Lower leg skin (tissue), 4 donors: ENCODE results near the gene SHISA3. TPM values are rescaled to one million over a fixed set of nuclear protein-coding genes. Genes with fewer than 3 reads are reported as not detected.

ENCODE experiments used
- DNase-seq, 2 donors: peaks; one replicate each; pipeline ENCODE4 v3.0.0-alpha.2; 2019; ENCODE audit warnings: low spot score in 2 of 2
- H3K4me3 ChIP-seq: fragments of 200-600 bp; sonication (generic); 2 replicates; pipeline ENCODE4 v1.5.1; 2017; ENCODE audit warnings: mild to moderate bottlenecking, low read depth; ENCODE audit not compliant: poor library complexity, severe bottlenecking
- POLR2A ChIP-seq, 2 donors: fragments of 450-650 bp; IDR thresholded peaks; one replicate each; pipeline ENCODE4 v1.6.1; 2016 to 2017; ENCODE audit warnings: antibody characterized with exemption in 2 of 2, mild to moderate bottlenecking in 1 of 2, moderate library complexity in 1 of 2
- WGBS, 2 donors: methylation state at CpG; one replicate each; pipeline ENCODE4 v1.1.5; 2018; 5-methylcytosine and 5-hydroxymethylcytosine counted together
- intact Hi-C: fragments of 100-400 bp; cut with DNase I; formaldehyde crosslinking; loops from one replicate; pipeline ENCODE4 v1.15.0; 2023; ENCODE audit warnings: low total_unique reads
- total RNA-seq, 4 donors: library from RNA; depleted of rRNA; stranded (reverse); fragments of >200 nt; gene quantifications; one replicate each; pipeline ENCODE4 v1.1.0, GENCODE V29; 2016
- TF ChIP-seq, protein P1 (sequence below), 3 donors: fragments of 450-650 bp; IDR thresholded peaks; one replicate each; pipeline ENCODE4 v1.5.1; 2016; ENCODE audit warnings: antibody characterized with exemption in 3 of 3, mild to moderate bottlenecking in 3 of 3, moderate library complexity in 2 of 3

SHISA3 gene
- total RNA-seq, 4 donors from 2014 or later, result 0.15 to 0.55 (median 0.22) TPM; not detected in 1

DNA sequence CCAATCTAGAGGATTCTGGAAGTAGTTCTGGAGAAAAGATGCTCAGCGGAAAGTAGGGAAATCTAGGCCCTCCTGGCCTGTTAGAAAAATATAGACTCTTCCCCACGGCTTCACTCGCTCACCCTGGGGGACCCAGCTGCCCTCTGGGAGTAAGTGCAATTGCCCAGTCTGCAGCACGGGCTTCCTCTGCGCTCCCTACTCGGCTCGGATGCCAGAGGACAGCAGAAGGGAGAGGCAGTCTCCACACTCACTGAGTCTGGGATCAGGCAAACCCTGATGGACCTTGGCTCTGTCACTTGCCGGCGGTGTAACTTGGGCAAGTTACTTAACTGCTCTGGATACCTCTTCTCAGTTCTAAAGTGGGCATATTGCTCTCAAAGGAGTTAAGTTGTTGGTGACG, 2.1 kb downstream of the SHISA3 start:
- H3K4me3 ChIP-seq, result no peak overlapping the region
- TF ChIP-seq POLR2A (IDR thresholded peaks at IDR 0.05), result no peak
- no peak for DNase-seq
- WGBS, 2 donors, result 38 to 61% methylated on average over 10 of the region's 10 CpGs
- intact Hi-C loops, result no loop called here

DNA sequence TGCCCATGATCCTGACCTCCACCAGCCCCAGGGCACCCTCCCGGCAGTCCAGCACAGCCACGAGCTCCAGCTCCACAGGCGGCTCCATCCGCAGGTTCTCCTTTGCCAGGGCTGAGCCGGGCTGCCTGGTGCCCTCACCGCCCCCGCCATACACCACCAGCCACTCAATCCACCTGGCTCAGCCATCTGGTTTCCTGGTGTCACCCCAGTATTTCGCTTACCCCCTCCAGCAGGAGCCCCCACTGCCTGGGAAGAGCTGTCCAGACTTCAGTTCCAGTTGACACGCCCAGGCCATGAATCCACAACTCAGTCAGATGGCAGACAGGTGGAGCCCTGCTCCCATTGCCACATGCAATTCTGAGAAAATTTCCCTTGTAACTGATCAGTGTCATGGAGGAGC, 3.9 kb downstream of the SHISA3 start:
- TF ChIP-seq, protein P1, sequence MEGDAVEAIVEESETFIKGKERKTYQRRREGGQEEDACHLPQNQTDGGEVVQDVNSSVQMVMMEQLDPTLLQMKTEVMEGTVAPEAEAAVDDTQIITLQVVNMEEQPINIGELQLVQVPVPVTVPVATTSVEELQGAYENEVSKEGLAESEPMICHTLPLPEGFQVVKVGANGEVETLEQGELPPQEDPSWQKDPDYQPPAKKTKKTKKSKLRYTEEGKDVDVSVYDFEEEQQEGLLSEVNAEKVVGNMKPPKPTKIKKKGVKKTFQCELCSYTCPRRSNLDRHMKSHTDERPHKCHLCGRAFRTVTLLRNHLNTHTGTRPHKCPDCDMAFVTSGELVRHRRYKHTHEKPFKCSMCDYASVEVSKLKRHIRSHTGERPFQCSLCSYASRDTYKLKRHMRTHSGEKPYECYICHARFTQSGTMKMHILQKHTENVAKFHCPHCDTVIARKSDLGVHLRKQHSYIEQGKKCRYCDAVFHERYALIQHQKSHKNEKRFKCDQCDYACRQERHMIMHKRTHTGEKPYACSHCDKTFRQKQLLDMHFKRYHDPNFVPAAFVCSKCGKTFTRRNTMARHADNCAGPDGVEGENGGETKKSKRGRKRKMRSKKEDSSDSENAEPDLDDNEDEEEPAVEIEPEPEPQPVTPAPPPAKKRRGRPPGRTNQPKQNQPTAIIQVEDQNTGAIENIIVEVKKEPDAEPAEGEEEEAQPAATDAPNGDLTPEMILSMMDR (IDR thresholded peaks at IDR 0.05), result no peak
- no peak for TF ChIP-seq POLR2A (IDR thresholded peaks at IDR 0.05)
- H3K4me3 ChIP-seq, result no peak overlapping the region
- 62 to 78% methylated on average over 9 of the region's 9 CpGs for WGBS, 2 donors
- no peak for DNase-seq
- intact Hi-C loops, result no loop called here

DNA sequence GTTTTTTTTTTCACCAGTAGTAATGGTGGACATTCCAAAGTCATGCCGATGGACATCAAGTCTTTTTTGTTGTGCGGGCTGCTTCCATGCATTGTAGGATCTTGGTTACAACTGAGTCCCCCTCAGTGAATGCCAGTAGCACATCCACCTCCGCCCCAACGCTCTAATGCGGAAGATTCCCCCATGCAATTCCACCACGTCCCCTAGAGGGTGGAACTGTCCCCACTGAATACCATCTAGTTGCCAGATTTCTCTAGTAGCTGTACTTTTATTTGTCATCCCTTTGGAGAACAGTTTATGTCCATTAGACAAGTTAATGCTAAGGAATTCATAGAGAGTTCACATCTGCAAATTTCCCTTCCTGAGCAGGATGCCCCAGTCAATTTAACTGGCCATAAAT, 6.7 kb downstream of the SHISA3 start:
- DNase-seq, result no peak
- intact Hi-C loops, result no loop called here
- TF ChIP-seq POLR2A (IDR thresholded peaks at IDR 0.05), result no peak
- TF ChIP-seq, protein P1 (IDR thresholded peaks at IDR 0.05), result no peak
- no peak overlapping the region for H3K4me3 ChIP-seq
- WGBS, 2 donors, result 84 to 88% methylated on average over 6 of the region's 6 CpGs

DNA sequence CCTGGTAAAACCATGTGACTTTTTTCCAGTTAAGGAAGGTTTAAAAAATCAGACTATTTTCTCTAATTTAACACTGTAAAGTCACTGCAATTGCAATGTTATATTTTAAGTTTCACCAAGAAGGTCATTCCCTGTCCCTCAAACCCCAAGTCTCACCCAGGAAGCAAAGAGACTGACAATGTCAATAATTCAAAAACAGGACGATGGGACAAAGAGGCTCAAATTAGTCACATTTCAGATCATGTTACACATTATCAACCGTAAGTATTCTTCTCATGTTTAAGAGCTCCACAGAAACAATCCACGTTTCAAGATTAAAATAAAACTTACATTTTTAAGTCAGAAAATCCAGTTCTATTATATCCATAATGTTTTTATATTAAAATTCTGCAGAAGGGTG, 13.2 kb downstream of the SHISA3 start:
- WGBS, 2 donors, result 58 to 61% methylated on average over 3 of the region's 3 CpGs
- intact Hi-C loops, result no loop called here
- H3K4me3 ChIP-seq, result no peak overlapping the region
- no peak for TF ChIP-seq POLR2A (IDR thresholded peaks at IDR 0.05)
- DNase-seq, result no peak

DNA sequence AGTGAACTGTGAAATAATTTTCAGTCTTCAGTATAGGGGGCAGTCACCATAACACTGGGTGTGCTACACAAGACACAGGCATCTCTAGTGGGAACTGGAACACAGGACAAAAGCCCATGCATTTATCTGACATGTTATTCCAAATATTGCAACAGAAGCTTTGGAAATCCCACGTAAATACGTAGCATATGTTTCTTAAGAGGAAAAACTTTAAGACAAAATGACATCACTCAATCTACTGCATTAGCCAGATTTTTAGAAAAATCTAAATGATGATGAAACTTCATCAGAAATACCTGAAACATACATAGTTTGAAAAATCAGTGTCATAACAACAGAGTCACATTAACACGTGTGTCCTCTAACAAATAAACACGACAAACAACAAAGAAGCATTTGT, 14.5 kb downstream of the SHISA3 start:
- intact Hi-C loops, result no loop called here
- TF ChIP-seq, protein P1 (IDR thresholded peaks at IDR 0.05), result no peak
- TF ChIP-seq POLR2A (IDR thresholded peaks at IDR 0.05), result no peak
- DNase-seq, result no peak
- H3K4me3 ChIP-seq, result no peak overlapping the region
- 80 to 94% methylated on average over 4 of the region's 4 CpGs for WGBS, 2 donors

DNA sequence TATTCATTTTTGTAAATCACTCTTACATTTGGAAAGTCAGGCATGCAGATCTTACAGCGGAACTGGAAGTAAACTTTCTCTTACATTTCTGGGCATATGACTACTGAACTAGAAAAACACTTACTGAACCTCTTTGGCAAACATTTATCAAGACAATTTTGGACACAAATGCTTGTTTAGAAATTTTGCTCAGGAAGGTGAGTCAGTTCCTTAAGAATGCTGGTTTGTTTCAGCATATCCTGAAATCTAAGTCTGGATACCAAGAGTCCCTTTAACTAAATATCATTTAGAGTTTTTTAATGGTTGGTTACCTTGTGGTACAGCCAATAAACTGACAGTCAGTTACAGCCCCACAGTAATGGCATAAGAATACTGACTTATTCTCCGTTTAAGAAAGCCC, 15.0 kb downstream of the SHISA3 start:
- TF ChIP-seq, protein P1 (IDR thresholded peaks at IDR 0.05), result no peak
- TF ChIP-seq POLR2A (IDR thresholded peaks at IDR 0.05), result no peak
- WGBS, 2 donors, result 62 to 65% methylated on average over 2 of the region's 2 CpGs
- H3K4me3 ChIP-seq, result no peak overlapping the region
- intact Hi-C loops, result no loop called here
- no peak for DNase-seq

DNA sequence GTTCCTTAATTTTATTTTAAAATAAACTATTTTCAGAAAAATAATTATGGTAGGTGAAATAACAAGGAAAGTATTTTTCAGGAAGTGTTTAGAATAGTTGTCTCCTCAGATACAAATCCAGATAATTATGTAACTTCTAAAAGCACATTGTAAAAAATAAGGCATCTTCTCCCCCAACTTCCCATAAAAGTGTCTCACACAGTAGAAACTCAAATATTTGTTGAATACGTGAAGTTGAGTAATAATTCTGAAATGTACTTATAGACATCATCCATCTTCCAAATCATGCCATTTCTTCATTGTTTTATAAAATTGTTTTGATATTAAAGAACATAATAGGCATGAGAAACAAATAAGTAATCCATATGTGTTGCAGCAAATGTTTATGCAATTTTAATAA, 18.0 kb downstream of the SHISA3 start:
- TF ChIP-seq POLR2A (IDR thresholded peaks at IDR 0.05), result no peak
- TF ChIP-seq, protein P1 (IDR thresholded peaks at IDR 0.05), result no peak
- H3K4me3 ChIP-seq, result no peak overlapping the region
- no peak for DNase-seq
- 80 to 85% methylated on average over 1 of the region's 1 CpG for WGBS, 2 donors
- intact Hi-C loops, result no loop called here
